Neutrophil (primary cell): ENCODE results near the gene MLNR.

ENCODE experiments used
- H3K27ac ChIP-seq: fragments of 200-600 bp; sonication (generic); 2 replicates; pipeline ENCODE4 v1.5.1; 2016; ENCODE audit warnings: mild to moderate bottlenecking, moderate library complexity
- H3K27me3 ChIP-seq: fragments of 200-600 bp; sonication (generic); 2 replicates; pipeline ENCODE4 v1.6.0; 2016; ENCODE audit warnings: mild to moderate bottlenecking
- H3K36me3 ChIP-seq: fragments of 200-600 bp; sonication (generic); 2 replicates; pipeline ENCODE4 v1.5.1; 2017
- H3K4me1 ChIP-seq, 2 experiments: fragments of 200-600 bp in 1 of 2; sonication (generic) in 1 of 2; 1 replicate in 1 of 2; 2 replicates in 1 of 2; pipeline versions ENCODE4 v1.5.1 to v1.6.1; 2013 to 2016; ENCODE audit warnings: low read depth in 1 of 2, low read length in 1 of 2, mild to moderate bottlenecking in 1 of 2, moderate library complexity in 1 of 2; ENCODE audit not compliant: control insufficient read depth in 1 of 2, insufficient read depth in 1 of 2
- H3K4me3 ChIP-seq, 2 experiments: fragments of 200-600 bp in 1 of 2; sonication (generic) in 1 of 2; 1 replicate in 1 of 2; 2 replicates in 1 of 2; pipeline ENCODE4 v1.5.1; 2013 to 2016; ENCODE audit warnings: low read depth in 1 of 2, low read length in 1 of 2, mild to moderate bottlenecking in 1 of 2, moderate library complexity in 1 of 2
- H3K9me3 ChIP-seq: fragments of 200-600 bp; sonication (generic); 2 replicates; pipeline ENCODE4 v1.5.1; 2016
- TF ChIP-seq, protein P1 (sequence below): fragments of 200-600 bp; sonication (generic); IDR thresholded peaks from 2 replicates; pipeline ENCODE4 v1.5.1; 2016; ENCODE audit warnings: antibody characterized with exemption

MLNR gene

DNA sequence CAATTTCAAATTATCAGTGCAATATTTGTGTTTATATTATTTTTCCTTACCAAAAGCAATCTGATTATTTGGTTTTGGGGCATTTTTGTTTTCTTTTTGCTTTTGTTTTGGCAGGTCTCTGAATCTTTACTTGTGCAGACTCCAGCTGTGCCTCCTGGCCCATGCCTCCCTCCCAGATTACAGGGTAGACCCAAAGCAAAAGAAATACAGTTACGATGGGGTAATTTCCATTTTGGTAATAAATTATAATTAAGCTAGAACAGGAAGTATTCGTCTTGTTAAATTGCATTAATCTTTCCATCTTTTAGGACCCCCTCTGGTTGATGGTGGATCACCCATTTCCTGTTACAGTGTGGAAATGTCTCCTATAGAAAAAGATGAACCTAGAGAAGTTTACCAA, 29.2 kb upstream of the MLNR start:
- H3K4me1 ChIP-seq: no peaks in the 10 kb centered on the region
- no peak overlapping the region for H3K4me3 ChIP-seq
- H3K36me3 ChIP-seq: peaks cover 76% of the 10 kb centered on the region
- H3K27ac ChIP-seq: no peak overlapping the region
- no peaks in the 10 kb centered on the region for H3K9me3 ChIP-seq
- no peaks in the 10 kb centered on the region for H3K27me3 ChIP-seq
- TF ChIP-seq, protein P1, sequence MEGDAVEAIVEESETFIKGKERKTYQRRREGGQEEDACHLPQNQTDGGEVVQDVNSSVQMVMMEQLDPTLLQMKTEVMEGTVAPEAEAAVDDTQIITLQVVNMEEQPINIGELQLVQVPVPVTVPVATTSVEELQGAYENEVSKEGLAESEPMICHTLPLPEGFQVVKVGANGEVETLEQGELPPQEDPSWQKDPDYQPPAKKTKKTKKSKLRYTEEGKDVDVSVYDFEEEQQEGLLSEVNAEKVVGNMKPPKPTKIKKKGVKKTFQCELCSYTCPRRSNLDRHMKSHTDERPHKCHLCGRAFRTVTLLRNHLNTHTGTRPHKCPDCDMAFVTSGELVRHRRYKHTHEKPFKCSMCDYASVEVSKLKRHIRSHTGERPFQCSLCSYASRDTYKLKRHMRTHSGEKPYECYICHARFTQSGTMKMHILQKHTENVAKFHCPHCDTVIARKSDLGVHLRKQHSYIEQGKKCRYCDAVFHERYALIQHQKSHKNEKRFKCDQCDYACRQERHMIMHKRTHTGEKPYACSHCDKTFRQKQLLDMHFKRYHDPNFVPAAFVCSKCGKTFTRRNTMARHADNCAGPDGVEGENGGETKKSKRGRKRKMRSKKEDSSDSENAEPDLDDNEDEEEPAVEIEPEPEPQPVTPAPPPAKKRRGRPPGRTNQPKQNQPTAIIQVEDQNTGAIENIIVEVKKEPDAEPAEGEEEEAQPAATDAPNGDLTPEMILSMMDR: no peak

DNA sequence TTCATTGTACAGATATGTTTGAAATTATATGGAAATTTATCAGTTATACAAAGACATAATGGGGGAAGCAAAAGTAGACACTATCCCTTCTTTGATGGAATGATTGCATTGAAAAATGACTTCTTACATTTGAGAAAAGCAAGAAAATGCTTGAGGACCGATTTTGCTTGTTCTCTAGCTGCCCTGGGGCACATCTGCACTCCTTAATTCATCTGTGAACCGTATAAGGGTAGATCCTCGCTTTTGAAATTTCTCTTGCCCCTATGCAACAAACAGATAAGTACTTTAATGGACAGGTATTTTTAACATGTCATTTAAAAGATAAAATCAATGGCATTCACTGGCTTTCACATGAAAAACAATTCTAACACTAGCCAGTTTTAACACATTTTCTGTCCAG, 13.5 kb upstream of the MLNR start:
- Histone ChIP-seq H3K4me3 (no peak overlapping the region), H3K4me1 (peaks cover 8 to 12% of the 10 kb centered on the region in 2 experiments), H3K36me3 (peaks cover 29% of the 10 kb centered on the region), H3K27ac (no peak overlapping the region), H3K27me3 (no peaks in the 10 kb centered on the region), H3K9me3 (no peaks in the 10 kb centered on the region)
- TF ChIP-seq, protein P1: no peak

GRCh38 chr13:49208619-49209018, 11.5 kb upstream of the MLNR start:
- H3K36me3 ChIP-seq: peaks cover 12% of the 10 kb centered on the region
- no peak overlapping the region for H3K4me3 ChIP-seq
- no peak overlapping the region for H3K27ac ChIP-seq
- peaks cover 22% of the 10 kb centered on the region in 2 experiments for H3K4me1 ChIP-seq
- no peaks in the 10 kb centered on the region for H3K9me3 ChIP-seq
- TF ChIP-seq, protein P1: no peak
- no peaks in the 10 kb centered on the region for H3K27me3 ChIP-seq

DNA sequence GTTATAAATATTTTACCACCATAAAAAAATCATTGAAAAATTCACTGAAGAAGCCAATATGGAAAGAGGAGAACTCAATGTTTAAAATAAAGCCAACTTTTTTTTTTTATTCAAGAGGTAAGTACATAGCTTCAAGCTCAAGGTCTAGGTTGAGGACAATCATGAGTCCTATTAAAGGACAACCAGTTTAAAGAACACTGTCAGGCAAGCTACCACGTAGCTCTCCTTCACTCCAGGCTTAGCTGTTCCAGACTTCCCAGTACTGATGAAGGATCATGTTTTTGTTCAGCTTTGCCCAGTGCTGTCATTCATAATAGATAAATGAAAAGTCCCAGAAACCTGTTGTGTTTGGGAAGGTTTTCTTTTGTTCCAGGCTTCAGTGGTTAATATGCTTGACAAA, 10.0 kb upstream of the MLNR start:
- H3K4me3 ChIP-seq: no peak overlapping the region
- H3K9me3 ChIP-seq: no peaks in the 10 kb centered on the region
- H3K27ac ChIP-seq: peak overlapping the region; percentile 40
- H3K36me3 ChIP-seq: peaks cover 8% of the 10 kb centered on the region
- TF ChIP-seq, protein P1: no peak
- H3K4me1 ChIP-seq: peaks cover 37% of the 10 kb centered on the region in 2 experiments
- H3K27me3 ChIP-seq: no peaks in the 10 kb centered on the region

GRCh38 chr13:49210669-49211068, 9.5 kb upstream of the MLNR start:
- Histone ChIP-seq H3K4me1 (peaks cover 42 to 43% of the 10 kb centered on the region in 2 experiments), H3K9me3 (no peaks in the 10 kb centered on the region), H3K27ac (peak overlapping the region; percentile 40), H3K27me3 (no peaks in the 10 kb centered on the region), H3K4me3 (no peak overlapping the region), H3K36me3 (peaks cover 8% of the 10 kb centered on the region)
- TF ChIP-seq, protein P1: no peak

DNA sequence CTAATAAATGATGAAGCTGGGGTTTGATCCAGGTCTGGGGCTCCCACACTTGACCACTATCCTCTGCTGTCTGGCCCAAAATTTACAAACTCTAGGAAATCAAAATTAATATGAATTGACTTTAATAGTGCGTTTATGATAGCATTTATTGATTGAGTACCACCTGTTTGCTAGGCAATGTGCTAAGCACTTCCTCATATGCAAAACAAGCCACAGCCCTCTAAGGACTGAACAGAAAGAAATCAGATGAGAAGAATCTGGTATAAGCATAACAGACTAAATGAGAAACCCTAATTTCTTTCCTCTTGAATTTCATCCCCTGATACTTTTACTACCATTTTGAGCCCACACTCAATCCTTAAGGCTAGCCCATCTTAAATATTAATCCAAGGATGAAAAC, 6.6 kb upstream of the MLNR start:
- Histone ChIP-seq H3K4me1 (peaks cover 53 to 54% of the 10 kb centered on the region in 2 experiments), H3K36me3 (no peaks in the 10 kb centered on the region), H3K27ac (peak overlapping the region; percentile 95), H3K9me3 (no peaks in the 10 kb centered on the region), H3K27me3 (no peaks in the 10 kb centered on the region), H3K4me3 (peak overlapping the region in 1 of 2 experiments; percentile 52)
- TF ChIP-seq, protein P1: no peak
